ENCODE results near the gene SPEN. TPM values are rescaled to one million over a fixed set of nuclear protein-coding genes. Genes with fewer than 3 reads are reported as not detected.

SPEN gene
- total and polyA plus RNA-seq, 9 of the 15 experiments (the other 6 are each of a cell fraction or from before 2014, with no cell fraction given), result 5.7 to 87.5 (median 27.2) TPM

DNA sequence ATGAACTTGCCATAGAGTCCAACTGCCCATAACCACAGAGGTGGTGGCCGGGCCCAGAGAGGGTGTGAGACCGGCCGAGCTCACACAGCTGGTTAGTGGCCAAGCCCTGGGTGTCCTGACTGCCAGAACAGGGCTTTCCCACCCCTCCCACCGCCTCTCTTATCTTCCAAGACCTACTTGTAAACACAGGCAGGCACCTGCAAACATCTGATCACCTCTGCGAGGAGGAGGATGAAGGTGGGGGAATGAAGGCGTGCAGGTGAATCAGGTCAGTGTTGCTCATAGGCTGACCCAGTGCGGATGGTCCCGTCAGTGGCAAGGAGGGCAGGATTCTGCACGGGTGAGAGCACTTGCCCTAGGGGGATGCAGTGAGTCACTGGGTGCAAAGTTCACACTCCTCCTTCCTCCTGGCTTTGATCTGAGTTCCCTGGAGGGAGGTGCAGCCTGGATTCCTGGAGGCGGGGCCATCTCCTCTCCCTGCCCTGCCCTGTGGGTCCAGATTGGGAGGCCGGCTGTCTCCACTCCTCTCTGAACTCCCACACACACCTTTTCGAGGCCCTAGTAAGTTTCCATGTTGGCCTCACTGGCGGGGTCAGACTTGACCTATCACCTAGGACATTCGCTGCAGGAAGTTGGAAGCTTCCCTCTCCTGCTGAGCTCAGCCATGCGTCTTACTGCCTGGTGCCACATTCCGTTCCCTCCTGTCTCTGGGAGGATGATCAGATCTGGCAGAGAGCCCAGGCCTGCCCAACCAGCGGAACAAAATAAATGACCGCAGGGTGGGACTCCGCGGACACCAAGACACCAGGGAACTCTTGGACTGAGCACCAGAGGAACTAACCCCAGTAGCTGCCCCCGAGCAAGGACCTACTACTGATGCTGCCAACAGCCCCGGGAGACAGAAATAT, 47.3 kb upstream of the SPEN start (continued):
- TF ChIP-seq NR2C2 (CRISPR knock-in tag; IDR thresholded peaks at IDR 0.05) (peak; percentile 94), NR2C2 (tag; IDR thresholded peaks at IDR 0.05) (peak; percentile 93), MEIS2 (IDR thresholded peaks at IDR 0.05; ENCODE audit: partially characterized antibody) (peak; percentile 46), NFIX (CRISPR knock-in tag; IDR thresholded peaks at IDR 0.05; ENCODE audit: low read depth) (peak; percentile 32; the same call in 1 of the 2 replicates), POLR2A (conservative IDR thresholded peaks at IDR 0.05) (no peak)

DNA sequence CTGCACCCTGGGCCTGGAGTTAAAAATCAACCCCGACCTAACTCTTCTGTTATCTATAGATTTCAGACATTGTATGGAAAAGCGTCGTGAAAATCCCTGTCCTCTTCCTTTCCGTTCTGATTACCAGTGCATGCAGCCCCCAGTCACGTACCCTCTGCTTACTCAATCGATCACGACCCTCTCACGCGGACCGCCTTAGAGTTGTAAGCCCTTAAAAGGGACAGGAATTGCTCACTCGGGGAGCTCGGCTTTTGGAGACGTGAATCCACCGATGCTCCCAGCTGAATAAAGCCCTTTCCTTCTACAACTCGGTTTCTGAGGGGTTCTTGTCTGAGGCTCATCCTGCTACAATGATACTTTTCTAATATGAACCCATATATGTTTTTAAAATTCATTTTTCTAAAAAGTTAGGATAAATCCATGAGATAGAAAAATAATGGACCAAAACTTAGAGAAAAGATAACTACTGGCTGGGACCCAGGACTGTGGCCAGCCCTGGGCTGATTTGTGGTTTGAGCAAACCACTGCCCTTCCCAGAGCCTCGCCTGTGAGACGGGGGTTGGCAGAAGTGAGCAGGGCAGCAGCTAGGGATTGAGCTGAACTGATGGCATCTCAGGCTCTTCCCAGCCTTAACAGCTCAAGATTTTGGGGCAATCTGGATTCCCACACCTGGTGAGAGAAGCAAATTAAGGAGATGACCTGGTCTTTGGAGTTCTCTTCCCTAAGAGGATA, 45.1 kb upstream of the SPEN start:
- Histone ChIP-seq H4K20me1 (replicated peaks; ENCODE audit: control insufficient read depth, insufficient read depth, low read length) (no peaks in the 10 kb centered on the region), H3K9me3 (replicated peaks; ENCODE audit: control insufficient read depth, insufficient read depth, low read depth, low read length) (no peaks in the 10 kb centered on the region), H3K4me3 (no peak overlapping the region), H3K79me2 (ENCODE audit: control insufficient read depth, insufficient read depth, low read length) (no peaks in the 10 kb centered on the region), H3K27me3 (ENCODE audit: control insufficient read depth in 2 of 2, insufficient read depth in 2 of 2, low read length in 2 of 2) (no peaks in the 10 kb centered on the region), H3K4me1 (replicated peaks in 1 of 2; ENCODE audit: control insufficient read depth in 2 of 2, insufficient read depth in 2 of 2, low read length in 2 of 2) (peaks cover 25 to 28% of the 10 kb centered on the region in 2 experiments), H3K27ac (ENCODE audit: extremely low read depth, low read depth, low read length) (no peak overlapping the region), H3K36me3 (ENCODE audit: control insufficient read depth, insufficient read depth, low read length) (no peaks in the 10 kb centered on the region), H3K4me2 (ENCODE audit: insufficient read depth, low read length) (no peak overlapping the region), H3K9ac (ENCODE audit: insufficient read depth in 1 of 2, low read depth in 2 of 2, low read length in 2 of 2) (0 out of 4 replicates have a peak overlapping the region, but pooled peaks of 1 of the 2 experiments have one; percentile 68), H2AFZ (ENCODE audit: low read depth, low read length) (no peak overlapping the region), H3K9me1 (ENCODE audit: control insufficient read depth, insufficient read depth, low read length) (no peaks in the 10 kb centered on the region)
- in situ Hi-C loops (cut with MboI) (no loop called here), intact Hi-C loops (cut with micrococcal nuclease) (loop anchor here (2.0 kb wide), 1 partner anchor 150 kb away; no protein-coding TSS in a partner anchor)
- BruUV-seq (replicated peaks), result no TSS peak
- WGBS (ENCODE audit: insufficient coverage, low coverage, missing lambda C conversion rate), result 35% methylated on average over 17 of the region's 17 CpGs
- FAIRE-seq, result no peak
- TF ChIP-seq ARID1B (IDR thresholded peaks at IDR 0.05), result 0 out of 2 replicates have a peak, but pooled peaks have one; percentile 17
- TF ChIP-seq, protein P1, sequence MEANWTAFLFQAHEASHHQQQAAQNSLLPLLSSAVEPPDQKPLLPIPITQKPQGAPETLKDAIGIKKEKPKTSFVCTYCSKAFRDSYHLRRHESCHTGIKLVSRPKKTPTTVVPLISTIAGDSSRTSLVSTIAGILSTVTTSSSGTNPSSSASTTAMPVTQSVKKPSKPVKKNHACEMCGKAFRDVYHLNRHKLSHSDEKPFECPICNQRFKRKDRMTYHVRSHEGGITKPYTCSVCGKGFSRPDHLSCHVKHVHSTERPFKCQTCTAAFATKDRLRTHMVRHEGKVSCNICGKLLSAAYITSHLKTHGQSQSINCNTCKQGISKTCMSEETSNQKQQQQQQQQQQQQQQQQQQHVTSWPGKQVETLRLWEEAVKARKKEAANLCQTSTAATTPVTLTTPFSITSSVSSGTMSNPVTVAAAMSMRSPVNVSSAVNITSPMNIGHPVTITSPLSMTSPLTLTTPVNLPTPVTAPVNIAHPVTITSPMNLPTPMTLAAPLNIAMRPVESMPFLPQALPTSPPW (CRISPR knock-in tag; IDR thresholded peaks at IDR 0.05), result no peak
- TF ChIP-seq SETDB1 (IDR thresholded peaks at IDR 0.05; ENCODE audit: low read length), result no peak
- ChIA-PET POLR2A (interaction anchor here (0.7 to 1.7 kb wide), 3 partner anchors 13 to 30 kb away, joined by 3 to 5 read pairs (median 3); no protein-coding TSS in a partner anchor), CTCF (ENCODE audit: low intra/inter-chr PET ratio) (interaction anchor here (0.9 to 1.2 kb wide), 2 partner anchors 157 to 193 kb away, joined by 3 to 4 read pairs; no protein-coding TSS in a partner anchor)
- DNase-seq (ENCODE audit: extremely low read depth in 1 of 4, low spot score in 3 of 4), result peak in 1 of 4 experiments; percentile 6
- ATAC-seq, result no peak

All from K562 (cell line).